Spleen (tissue), 11 donors: Measurements from ENCODE around the gene STK38. TPM values are rescaled to one million over a fixed set of nuclear protein-coding genes. Genes with fewer than 3 reads are reported as not detected.
"Not testable (repeated sequence)": the region's sequence is repeated elsewhere in the genome, so short reads cannot be mapped to it uniquely, and the experiment has no call there.

Experiments used
- DNase-seq: peaks from one replicate; pipeline ENCODE4 v3.0.0-alpha.2; 2020
- H3K27ac ChIP-seq, 8 donors: fragments of 200-600 bp; sonication (generic) in 7 of 8; 1 replicate in 4 of 8; 2 replicates in 4 of 8; pipeline versions ENCODE4 v1.5.0 to v1.8.0; 2016 to 2021; ENCODE audit warnings: inconsistent platforms in 4 of 8, mild to moderate bottlenecking in 4 of 8, moderate library complexity in 1 of 8
- H3K27me3 ChIP-seq, 7 donors: fragments of 200-600 bp; sonication (generic) in 6 of 7; replicated peaks in 1 of 7; 1 replicate in 4 of 7; 2 replicates in 3 of 7; pipeline versions ENCODE4 v1.5.0 to v1.8.0; 2016 to 2021; ENCODE audit warnings: inconsistent platforms in 3 of 7, mild to moderate bottlenecking in 1 of 7
- H3K36me3 ChIP-seq, 6 donors: fragments of 200-600 bp; sonication (generic) in 5 of 6; 1 replicate in 4 of 6; 2 replicates in 2 of 6; pipeline versions ENCODE4 v1.5.0 to v1.8.0; 2016 to 2021; ENCODE audit warnings: inconsistent platforms in 2 of 6
- H3K4me1 ChIP-seq, 6 donors: fragments of 200-600 bp; sonication (generic) in 5 of 6; 1 replicate in 3 of 6; 2 replicates in 3 of 6; pipeline versions ENCODE4 v1.5.0 to v1.8.0; 2016 to 2021; ENCODE audit warnings: inconsistent platforms in 3 of 6
- H3K4me3 ChIP-seq, 8 donors: fragments of 200-600 bp; sonication (generic) in 7 of 8; 1 replicate in 4 of 8; 2 replicates in 4 of 8; pipeline versions ENCODE4 v1.5.0 to v1.8.0; 2016 to 2021; ENCODE audit warnings: inconsistent platforms in 4 of 8, mild to moderate bottlenecking in 4 of 8, moderate library complexity in 2 of 8
- H3K9me3 ChIP-seq, 8 donors: fragments of 200-600 bp; sonication (generic) in 7 of 8; 1 replicate in 4 of 8; 2 replicates in 4 of 8; pipeline versions ENCODE4 v1.5.0 to v1.8.0; 2016 to 2021; ENCODE audit warnings: inconsistent platforms in 4 of 8
- POLR2A ChIP-seq, 3 donors: fragments of 450-650 bp; IDR thresholded peaks; one replicate each; pipeline ENCODE4 v1.5.1; 2017; ENCODE audit warnings: antibody characterized with exemption in 3 of 3, mild to moderate bottlenecking in 1 of 3
- POLR2AphosphoS5 ChIP-seq, 3 donors: sonication (generic); formaldehyde crosslinking; IDR thresholded peaks; one replicate each; pipeline ENCODE4 v1.5.1; 2017; ENCODE audit warnings: antibody characterized with exemption in 3 of 3
- WGBS, 5 donors: extraction: QIAGEN DNeasy Blood & Tissue Kit in 3 of 5; methylation state at CpG; one replicate each; pipeline versions ENCODE4 v1.1.5 to v1.1.7; 2013 to 2018; 5-methylcytosine and 5-hydroxymethylcytosine counted together
- intact Hi-C: fragments of 100-400 bp; cut with DNase I; formaldehyde crosslinking; loops from one replicate; pipeline ENCODE4 v1.15.0; 2023; ENCODE audit warnings: low total_unique reads
- polyA plus RNA-seq, 3 donors: library from polyadenylated mRNA; stranded (reverse); fragments of 200-250 nt; gene quantifications; one replicate each; pipeline ENCODE4 v1.2.1, GENCODE V29; 2013
- total RNA-seq, 7 donors: library from RNA; depleted of rRNA in 3 of 7; stranded (reverse); fragments of >200 nt in 3 of 7; fragmentation: NEBNext Ultra II Directional in 4 of 7; extraction: Animal tissue kit (Norgen Biotek cat#: 25700) in 4 of 7; gene quantifications; one replicate each; pipeline versions ENCODE4 v1.1.0 to v1.2.1, GENCODE V29; 2016 to 2021
- TF ChIP-seq, protein P1 (sequence below), 11 experiments: fragments of 200-600 bp in 7 of 11; fragments of 450-650 bp in 4 of 11; sonication (generic) in 4 of 11; IDR thresholded peaks in 8 of 11; conservative IDR thresholded peaks in 3 of 11; 1 replicate in 7 of 11; 2 replicates in 4 of 11; pipeline versions ENCODE4 v1.4.0 to v1.8.0; 2016 to 2021; ENCODE audit warnings: antibody characterized with exemption in 11 of 11, inconsistent platforms in 4 of 11, mild to moderate bottlenecking in 1 of 11
- donor health status: healthy with polysubstance abuse.
- donor health status: DM: no; HTN: no; CAD: no; lungs with moderate emphysema.
- donor health status: DM: no; HTN: no; CAD: no.
- donor health status: Bipolar disorder and iron deficiency.
- donor health status: healthy.
- donor health status: DM: no; HTN: no; CAD: no.
- donor health status: DM: yes; HTN: yes; CAD: no.

The STK38 gene
- total and polyA plus RNA-seq, 10 donors = 16.4 to 51.8 (median 34.0) TPM

DNA sequence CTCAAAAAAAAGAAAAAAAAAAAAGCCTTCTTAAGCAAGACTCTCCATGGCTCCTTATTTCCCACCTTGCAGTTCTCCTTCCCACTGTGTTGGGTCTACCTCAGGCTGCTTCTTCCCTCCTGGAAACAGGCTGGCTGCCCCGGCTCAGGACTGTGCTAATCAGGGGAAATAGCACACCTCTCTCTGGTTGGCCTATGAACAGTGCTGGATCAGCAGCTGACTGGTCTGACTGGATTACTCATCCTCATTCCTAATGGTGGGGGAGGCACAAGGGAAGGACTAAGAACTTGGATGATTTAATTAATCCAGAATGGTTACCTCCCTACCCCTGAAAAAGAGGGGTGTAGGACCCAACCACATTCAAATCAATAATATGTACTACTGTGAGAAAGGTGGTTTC is 43.0 kb upstream of the STK38 start:
- no peak overlapping the region for H3K27ac ChIP-seq
- 80 to 100% (median 93%) methylated on average over 1 of the region's 1 CpG for WGBS, 5 donors
- H3K27me3 ChIP-seq = no peaks in the 10 kb centered on the region
- intact Hi-C loops = loop anchor here (10.0 kb wide), 1 partner anchor 45 kb away; the partner anchor contains the start of gene STK38
- TF ChIP-seq POLR2AphosphoS5 (IDR thresholded peaks at IDR 0.05) (no peak), POLR2A (IDR thresholded peaks at IDR 0.05) (no peak)
- TF ChIP-seq, protein P1, sequence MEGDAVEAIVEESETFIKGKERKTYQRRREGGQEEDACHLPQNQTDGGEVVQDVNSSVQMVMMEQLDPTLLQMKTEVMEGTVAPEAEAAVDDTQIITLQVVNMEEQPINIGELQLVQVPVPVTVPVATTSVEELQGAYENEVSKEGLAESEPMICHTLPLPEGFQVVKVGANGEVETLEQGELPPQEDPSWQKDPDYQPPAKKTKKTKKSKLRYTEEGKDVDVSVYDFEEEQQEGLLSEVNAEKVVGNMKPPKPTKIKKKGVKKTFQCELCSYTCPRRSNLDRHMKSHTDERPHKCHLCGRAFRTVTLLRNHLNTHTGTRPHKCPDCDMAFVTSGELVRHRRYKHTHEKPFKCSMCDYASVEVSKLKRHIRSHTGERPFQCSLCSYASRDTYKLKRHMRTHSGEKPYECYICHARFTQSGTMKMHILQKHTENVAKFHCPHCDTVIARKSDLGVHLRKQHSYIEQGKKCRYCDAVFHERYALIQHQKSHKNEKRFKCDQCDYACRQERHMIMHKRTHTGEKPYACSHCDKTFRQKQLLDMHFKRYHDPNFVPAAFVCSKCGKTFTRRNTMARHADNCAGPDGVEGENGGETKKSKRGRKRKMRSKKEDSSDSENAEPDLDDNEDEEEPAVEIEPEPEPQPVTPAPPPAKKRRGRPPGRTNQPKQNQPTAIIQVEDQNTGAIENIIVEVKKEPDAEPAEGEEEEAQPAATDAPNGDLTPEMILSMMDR (IDR thresholded peaks at IDR 0.05 in 8 of 11, conservative IDR thresholded peaks at IDR 0.05 in 3 of 11) = no peak
- no peaks in the 10 kb centered on the region for H3K36me3 ChIP-seq
- no peak for DNase-seq
- H3K9me3 ChIP-seq = no peaks in the 10 kb centered on the region
- H3K4me1 ChIP-seq = peaks cover 0 to 24% (median 19%) of the 10 kb centered on the region in 6 donors
- no peak overlapping the region for H3K4me3 ChIP-seq

DNA sequence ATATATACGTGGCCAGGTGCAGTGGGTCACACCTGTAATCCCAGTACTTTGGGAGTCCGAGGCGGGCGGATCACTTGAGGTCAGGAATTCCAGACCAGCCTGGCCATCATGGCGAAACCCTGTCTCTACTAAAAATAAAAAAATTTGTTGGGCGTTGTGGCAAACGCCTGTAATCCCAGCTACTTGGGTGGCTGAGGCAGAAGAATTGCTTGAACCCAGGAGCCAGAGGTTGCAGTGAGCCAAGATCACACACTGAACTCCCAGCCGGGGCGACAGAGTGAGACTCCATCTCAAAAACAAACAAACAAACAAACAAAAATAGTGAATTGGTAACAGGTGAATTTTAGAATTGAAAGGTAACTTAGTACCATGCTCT is 41.7 kb upstream of the STK38 start:
- H3K4me1 ChIP-seq = peaks cover 0 to 24% (median 19%) of the 10 kb centered on the region in 6 donors
- WGBS, 5 donors = 94 to 97% (median 95%) methylated on average over 9 of the region's 9 CpGs
- H3K9me3 ChIP-seq, H3K4me3 ChIP-seq, H3K27me3 ChIP-seq, H3K27ac ChIP-seq, intact Hi-C loops, H3K36me3 ChIP-seq, DNase-seq: not testable (repeated sequence)

DNA sequence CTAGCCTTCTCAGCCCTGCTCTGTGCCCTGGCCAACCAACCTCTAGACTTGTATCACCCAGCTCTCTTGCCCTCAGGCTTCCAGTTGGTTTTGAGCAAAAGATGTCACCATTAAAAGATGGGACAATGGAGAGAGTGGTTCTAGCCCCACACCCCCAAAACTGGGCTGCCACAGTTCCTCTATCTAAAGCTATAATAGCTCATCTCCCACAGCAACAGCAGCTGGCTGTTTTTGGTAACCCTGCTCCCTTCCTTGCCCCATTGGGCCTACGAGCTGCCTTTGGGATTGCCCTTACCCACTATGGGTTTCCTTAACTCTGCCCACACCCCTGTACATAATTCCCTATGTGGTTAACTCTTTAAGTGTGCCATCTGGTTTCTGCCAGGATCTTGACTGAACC is 39.3 kb upstream of the STK38 start:
- no peaks in the 10 kb centered on the region for H3K36me3 ChIP-seq

DNA sequence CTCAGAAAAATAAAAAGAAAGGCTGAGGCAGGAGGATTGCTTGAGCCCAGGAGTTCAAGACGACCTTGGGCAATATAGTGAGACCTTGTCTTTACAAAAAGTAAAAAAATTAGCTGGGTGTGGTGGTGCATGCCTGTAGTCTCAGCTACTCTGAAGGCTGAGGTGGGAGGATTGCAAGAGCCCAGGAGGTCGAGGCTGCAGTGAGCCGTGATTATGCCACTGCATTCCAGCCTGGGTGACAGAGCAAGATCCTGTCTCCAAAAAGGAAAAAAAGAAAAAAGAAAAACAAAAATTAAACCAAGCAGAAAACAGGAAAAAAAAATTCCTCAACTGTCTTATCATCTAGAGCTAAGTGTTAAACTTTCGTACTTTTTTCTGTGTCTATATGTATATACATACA is 34.4 kb upstream of the STK38 start:
- Histone ChIP-seq H3K9me3 (no peaks in the 10 kb centered on the region), H3K36me3 (no peaks in the 10 kb centered on the region), H3K27me3 (no peaks in the 10 kb centered on the region), H3K4me1 (peaks cover 0 to 19% (median 5%) of the 10 kb centered on the region in 6 donors), H3K27ac (no peak overlapping the region), H3K4me3 (no peak overlapping the region)
- WGBS, 5 donors = 59 to 96% (median 86%) methylated on average over 4 of the region's 4 CpGs
- intact Hi-C loops = no loop called here
- no peak for TF ChIP-seq POLR2AphosphoS5 (IDR thresholded peaks at IDR 0.05)
- TF ChIP-seq POLR2A (IDR thresholded peaks at IDR 0.05) = no peak
- TF ChIP-seq, protein P1 (IDR thresholded peaks at IDR 0.05 in 8 of 11, conservative IDR thresholded peaks at IDR 0.05 in 3 of 11) = no peak
- DNase-seq = no peak

More for the DNA sequence above, 39.3 kb upstream of the STK38 start:
- no peak for TF ChIP-seq POLR2A (IDR thresholded peaks at IDR 0.05)
- TF ChIP-seq, protein P1 (IDR thresholded peaks at IDR 0.05 in 8 of 11, conservative IDR thresholded peaks at IDR 0.05 in 3 of 11) = no peak
- TF ChIP-seq POLR2AphosphoS5 (IDR thresholded peaks at IDR 0.05) = no peak
- no peaks in the 10 kb centered on the region for H3K27me3 ChIP-seq
- WGBS, 5 donors = 77 to 86% (median 80%) methylated on average over 1 of the region's 1 CpG
- H3K27ac ChIP-seq = no peak overlapping the region
- no peaks in the 10 kb centered on the region for H3K9me3 ChIP-seq
- intact Hi-C loops = no loop called here
- no peak for DNase-seq
- H3K4me3 ChIP-seq = no peak overlapping the region
- peaks cover 0 to under 1% (median 0%) of the 10 kb centered on the region in 6 donors for H3K4me1 ChIP-seq

DNA sequence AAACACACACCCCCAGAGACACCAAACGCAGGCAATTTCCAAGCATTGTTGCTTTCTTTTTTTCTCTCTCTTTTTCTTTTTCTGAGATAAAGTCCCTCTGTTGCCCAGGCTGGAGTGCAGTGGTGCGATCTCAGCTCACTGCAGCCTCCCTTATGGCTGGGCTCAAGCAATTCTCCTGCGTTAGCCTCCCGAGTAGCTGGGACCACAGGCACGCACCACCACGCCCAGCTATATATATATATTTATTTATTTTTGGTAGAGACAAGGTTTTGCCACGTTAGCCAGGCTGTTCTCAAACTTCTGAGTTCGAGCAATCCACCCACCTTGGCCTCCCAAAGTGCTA is 32.9 kb upstream of the STK38 start:
- H3K4me1 ChIP-seq = peaks cover 0 to 19% (median 5%) of the 10 kb centered on the region in 6 donors
- intact Hi-C loops = no loop called here
- 88 to 97% (median 90%) methylated on average over 8 of the region's 8 CpGs for WGBS, 5 donors
- H3K27me3 ChIP-seq = no peaks in the 10 kb centered on the region
- no peaks in the 10 kb centered on the region for H3K36me3 ChIP-seq
- no peaks in the 10 kb centered on the region for H3K9me3 ChIP-seq
- no peak for TF ChIP-seq POLR2AphosphoS5 (IDR thresholded peaks at IDR 0.05)
- no peak for TF ChIP-seq POLR2A (IDR thresholded peaks at IDR 0.05)
- TF ChIP-seq, protein P1 (IDR thresholded peaks at IDR 0.05 in 8 of 11, conservative IDR thresholded peaks at IDR 0.05 in 3 of 11) = no peak
- H3K27ac ChIP-seq = peak overlapping the region in 6 of 8 donors; percentile 25 to 78 (median 52)
- H3K4me3 ChIP-seq = no peak overlapping the region
- DNase-seq = no peak
